ENCODE data around the gene NUDT22.

Gene NUDT22

DNA sequence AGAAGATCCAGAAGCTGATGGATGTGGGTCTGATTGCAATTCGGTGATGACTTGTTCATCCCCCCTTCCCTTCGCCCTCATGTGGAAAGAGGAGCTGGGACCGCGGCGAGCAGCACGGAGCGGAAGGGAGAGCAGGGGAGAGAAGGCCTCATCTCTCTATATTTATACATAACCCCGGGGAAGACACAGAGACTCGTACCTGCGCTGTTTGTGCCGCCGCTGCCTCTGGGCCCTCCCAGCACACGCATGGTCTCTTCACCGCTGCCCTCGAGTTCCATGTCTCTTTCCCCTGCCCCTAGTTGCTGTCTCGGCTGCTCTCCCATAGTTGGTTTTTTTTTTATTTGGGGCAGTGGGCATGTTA lies 22.0 kb upstream of the NUDT22 start:
- DNase-seq = no peak
- peaks cover 62% of the 10 kb centered on the region for H3K36me3 ChIP-seq (replicated peaks)
- no peaks in the 10 kb centered on the region for H3K27me3 ChIP-seq (replicated peaks)
- no peak overlapping the region for H3K4me3 ChIP-seq (ENCODE audit: low read depth, low read length)
- in situ Hi-C loops (cut with HindIII; ENCODE audit: low pct_ligation_motif_present, low sequenced_read_pairs) = no loop called here
- no peak overlapping the region for H3K27ac ChIP-seq
- TF ChIP-seq, protein P1, sequence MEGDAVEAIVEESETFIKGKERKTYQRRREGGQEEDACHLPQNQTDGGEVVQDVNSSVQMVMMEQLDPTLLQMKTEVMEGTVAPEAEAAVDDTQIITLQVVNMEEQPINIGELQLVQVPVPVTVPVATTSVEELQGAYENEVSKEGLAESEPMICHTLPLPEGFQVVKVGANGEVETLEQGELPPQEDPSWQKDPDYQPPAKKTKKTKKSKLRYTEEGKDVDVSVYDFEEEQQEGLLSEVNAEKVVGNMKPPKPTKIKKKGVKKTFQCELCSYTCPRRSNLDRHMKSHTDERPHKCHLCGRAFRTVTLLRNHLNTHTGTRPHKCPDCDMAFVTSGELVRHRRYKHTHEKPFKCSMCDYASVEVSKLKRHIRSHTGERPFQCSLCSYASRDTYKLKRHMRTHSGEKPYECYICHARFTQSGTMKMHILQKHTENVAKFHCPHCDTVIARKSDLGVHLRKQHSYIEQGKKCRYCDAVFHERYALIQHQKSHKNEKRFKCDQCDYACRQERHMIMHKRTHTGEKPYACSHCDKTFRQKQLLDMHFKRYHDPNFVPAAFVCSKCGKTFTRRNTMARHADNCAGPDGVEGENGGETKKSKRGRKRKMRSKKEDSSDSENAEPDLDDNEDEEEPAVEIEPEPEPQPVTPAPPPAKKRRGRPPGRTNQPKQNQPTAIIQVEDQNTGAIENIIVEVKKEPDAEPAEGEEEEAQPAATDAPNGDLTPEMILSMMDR (IDR thresholded peaks at IDR 0.05; ENCODE audit: low read depth, low read length, missing control alignments) = no peak

- TF ChIP-seq, protein P1 (IDR thresholded peaks at IDR 0.05; ENCODE audit: low read depth, low read length, missing control alignments) = peak; percentile 87
- DNase-seq = peak; percentile 86
- Histone ChIP-seq H3K4me3 (ENCODE audit: low read depth, low read length) (no peak overlapping the region), H3K36me3 (replicated peaks) (peaks cover 59% of the 10 kb centered on the region), H3K27me3 (replicated peaks) (no peaks in the 10 kb centered on the region), H3K27ac (peak overlapping the region; percentile 7)
- in situ Hi-C loops (cut with HindIII; ENCODE audit: low pct_ligation_motif_present, low sequenced_read_pairs) = no loop called here
These were observed 21.5 kb upstream of the NUDT22 start for GRCh38 chr11:64204464-64204989.

- DNase-seq = no peak
- in situ Hi-C loops (cut with HindIII; ENCODE audit: low pct_ligation_motif_present, low sequenced_read_pairs) = no loop called here
- Histone ChIP-seq H3K36me3 (replicated peaks) (peaks cover 39% of the 10 kb centered on the region), H3K27ac (peak within 1 kb of the TSS; percentile 83), H3K4me3 (ENCODE audit: low read depth, low read length) (no peak within 1 kb of the TSS), H3K27me3 (replicated peaks) (no peaks in the 10 kb centered on the region)
- TF ChIP-seq, protein P1 (IDR thresholded peaks at IDR 0.05; ENCODE audit: low read depth, low read length, missing control alignments) = no peak
These were observed 19.4 kb upstream of the NUDT22 start, which contains the start of gene FERMT3 for GRCh38 chr11:64206457-64207255. Gene FERMT3, plus strand, starts transcription at chr11:64206721. Its CDS starts 644 bp downstream, at chr11:64207365.

DNA sequence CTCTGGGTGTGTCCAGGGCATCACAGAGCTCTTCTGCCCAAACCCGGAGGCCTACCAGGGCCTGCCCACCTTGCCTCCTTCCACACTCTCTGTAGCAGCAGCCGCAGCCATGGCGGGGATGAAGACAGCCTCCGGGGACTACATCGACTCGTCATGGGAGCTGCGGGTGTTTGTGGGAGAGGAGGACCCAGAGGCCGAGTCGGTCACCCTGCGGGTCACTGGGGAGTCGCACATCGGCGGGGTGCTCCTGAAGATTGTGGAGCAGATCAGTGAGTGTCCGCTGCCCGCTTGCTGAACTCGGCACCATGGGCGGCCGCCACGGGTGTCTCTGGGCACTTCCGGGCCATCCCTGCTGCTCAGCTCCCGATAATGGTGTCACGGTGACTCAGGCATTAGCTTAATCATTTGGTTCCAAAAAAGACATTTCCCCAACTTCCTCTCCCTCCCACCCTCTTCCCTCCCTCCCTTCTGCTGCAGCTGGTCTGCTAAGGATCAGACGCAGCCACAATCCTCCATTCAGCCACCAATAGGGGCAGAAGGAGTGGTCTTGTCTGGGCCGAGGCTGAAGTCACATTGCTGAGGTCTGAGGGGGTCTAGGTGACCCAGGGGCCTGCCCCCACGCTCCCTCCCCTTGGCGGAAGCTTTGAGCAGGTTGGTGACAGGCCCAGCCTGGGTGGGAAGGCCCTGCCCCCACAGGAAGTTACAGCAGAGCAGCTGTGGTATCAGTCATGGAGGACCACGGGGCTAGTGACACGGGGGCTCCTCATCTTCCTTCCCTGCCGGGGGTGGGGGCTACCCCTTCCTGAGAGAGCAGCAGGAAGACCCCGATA lies 18.6 kb upstream of the NUDT22 start:
- peaks cover 32% of the 10 kb centered on the region for H3K36me3 ChIP-seq (replicated peaks)
- H3K27me3 ChIP-seq (replicated peaks) = no peaks in the 10 kb centered on the region
- H3K4me3 ChIP-seq (ENCODE audit: low read depth, low read length) = peak overlapping the region; percentile 15
- TF ChIP-seq, protein P1 (IDR thresholded peaks at IDR 0.05; ENCODE audit: low read depth, low read length, missing control alignments) = no peak
- in situ Hi-C loops (cut with HindIII; ENCODE audit: low pct_ligation_motif_present, low sequenced_read_pairs) = no loop called here
- H3K27ac ChIP-seq = peak overlapping the region; percentile 83
- DNase-seq = peak; percentile 84

- no peak overlapping the region for H3K4me3 ChIP-seq (ENCODE audit: low read depth, low read length)
- H3K27ac ChIP-seq = peak overlapping the region; percentile 83
- DNase-seq = no peak
- in situ Hi-C loops (cut with HindIII; ENCODE audit: low pct_ligation_motif_present, low sequenced_read_pairs) = no loop called here
- TF ChIP-seq, protein P1 (IDR thresholded peaks at IDR 0.05; ENCODE audit: low read depth, low read length, missing control alignments) = no peak
- H3K36me3 ChIP-seq (replicated peaks) = peaks cover 24% of the 10 kb centered on the region
- H3K27me3 ChIP-seq (replicated peaks) = no peaks in the 10 kb centered on the region
These were observed 17.8 kb upstream of the NUDT22 start for GRCh38 chr11:64208086-64208795.

Data from brain microvascular endothelial cell (primary cell).